ENCODE results near the gene OR5H14. TPM values are rescaled to one million over a fixed set of nuclear protein-coding genes. Genes with fewer than 3 reads are reported as not detected.
"Not testable (repeated sequence)": the region's sequence is repeated elsewhere in the genome, so short reads cannot be mapped to it uniquely, and the experiment has no call there.

OR5H14 gene
- total RNA-seq, 4 donors from 2014 or later = not detected

GRCh38 chr3:98140531-98140930, 6.7 kb upstream of the OR5H14 start:
- intact Hi-C loops (cut with DNase I) = no loop called here
- Histone ChIP-seq H3K4me1 (no peaks in the 10 kb centered on the region), H3K9me3 (no peaks in the 10 kb centered on the region), H3K27me3 (no peaks in the 10 kb centered on the region), H3K36me3 (no peaks in the 10 kb centered on the region), H3K4me3 (no peak overlapping the region), H3K27ac (no peak overlapping the region)
- no peak for DNase-seq
- TF ChIP-seq, protein P1, sequence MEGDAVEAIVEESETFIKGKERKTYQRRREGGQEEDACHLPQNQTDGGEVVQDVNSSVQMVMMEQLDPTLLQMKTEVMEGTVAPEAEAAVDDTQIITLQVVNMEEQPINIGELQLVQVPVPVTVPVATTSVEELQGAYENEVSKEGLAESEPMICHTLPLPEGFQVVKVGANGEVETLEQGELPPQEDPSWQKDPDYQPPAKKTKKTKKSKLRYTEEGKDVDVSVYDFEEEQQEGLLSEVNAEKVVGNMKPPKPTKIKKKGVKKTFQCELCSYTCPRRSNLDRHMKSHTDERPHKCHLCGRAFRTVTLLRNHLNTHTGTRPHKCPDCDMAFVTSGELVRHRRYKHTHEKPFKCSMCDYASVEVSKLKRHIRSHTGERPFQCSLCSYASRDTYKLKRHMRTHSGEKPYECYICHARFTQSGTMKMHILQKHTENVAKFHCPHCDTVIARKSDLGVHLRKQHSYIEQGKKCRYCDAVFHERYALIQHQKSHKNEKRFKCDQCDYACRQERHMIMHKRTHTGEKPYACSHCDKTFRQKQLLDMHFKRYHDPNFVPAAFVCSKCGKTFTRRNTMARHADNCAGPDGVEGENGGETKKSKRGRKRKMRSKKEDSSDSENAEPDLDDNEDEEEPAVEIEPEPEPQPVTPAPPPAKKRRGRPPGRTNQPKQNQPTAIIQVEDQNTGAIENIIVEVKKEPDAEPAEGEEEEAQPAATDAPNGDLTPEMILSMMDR (IDR thresholded peaks at IDR 0.05) = no peak
- no peak for TF ChIP-seq POLR2A (IDR thresholded peaks at IDR 0.05)

DNA sequence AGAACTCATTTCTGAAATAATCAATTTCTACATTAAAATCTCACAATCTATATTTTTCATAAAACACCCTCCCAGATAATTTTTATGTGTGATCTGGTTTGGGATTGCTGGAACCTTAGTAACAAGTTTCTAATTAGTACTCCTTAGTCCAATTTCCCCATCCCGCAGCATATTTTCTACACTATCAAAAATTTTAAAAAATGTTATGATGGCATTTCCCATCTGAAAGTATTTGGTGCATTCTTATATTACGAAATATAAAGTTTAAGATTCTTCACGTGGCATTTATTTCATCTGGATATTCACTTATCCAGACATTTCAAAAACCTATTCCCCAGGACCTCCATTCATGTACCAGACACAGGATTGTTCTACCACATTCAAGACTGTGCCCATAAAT, 1.5 kb downstream of the OR5H14 start:
- intact Hi-C loops (cut with DNase I) = no loop called here
- Histone ChIP-seq H3K36me3 (no peaks in the 10 kb centered on the region), H3K27ac (no peak overlapping the region), H3K4me3 (no peak overlapping the region), H3K9me3 (no peaks in the 10 kb centered on the region), H3K27me3 (no peaks in the 10 kb centered on the region), H3K4me1 (no peaks in the 10 kb centered on the region)
- TF ChIP-seq, protein P1 (IDR thresholded peaks at IDR 0.05) = no peak
- no peak for TF ChIP-seq POLR2A (IDR thresholded peaks at IDR 0.05)
- DNase-seq = no peak
- 62% methylated on average over 3 of the region's 3 CpGs for WGBS, 2 donors

- H3K4me1 ChIP-seq; H3K4me3 ChIP-seq; DNase-seq; H3K9me3 ChIP-seq; intact Hi-C loops (cut with DNase I); H3K27ac ChIP-seq; H3K36me3 ChIP-seq; H3K27me3 ChIP-seq: not testable (repeated sequence)
- 83 to 87% methylated on average over 4 of the region's 4 CpGs for WGBS, 2 donors
These were observed 2.2 kb downstream of the OR5H14 start for GRCh38 chr3:98149456-98149855.

DNA sequence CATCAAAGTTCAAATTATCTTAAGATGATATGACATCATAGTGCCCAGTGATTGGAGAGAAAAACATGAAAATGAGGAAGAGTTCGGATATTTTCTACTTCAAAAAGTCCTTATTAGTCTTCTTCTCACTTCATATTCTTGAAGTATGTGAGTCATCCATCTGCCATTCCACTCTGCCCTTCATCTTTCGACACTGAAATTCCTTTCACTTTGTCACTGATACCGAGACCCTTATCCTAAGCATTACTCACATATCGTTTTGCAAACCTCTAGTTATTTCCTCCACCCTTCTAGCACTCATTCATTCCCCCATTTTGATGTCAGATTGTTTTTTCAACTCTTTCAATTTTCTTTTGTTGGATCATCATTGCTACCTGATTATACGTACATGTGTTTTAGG, 4.0 kb downstream of the OR5H14 start:
- no peaks in the 10 kb centered on the region for H3K9me3 ChIP-seq
- 65 to 74% methylated on average over 5 of the region's 5 CpGs for WGBS, 2 donors
- no peak overlapping the region for H3K4me3 ChIP-seq
- intact Hi-C loops (cut with DNase I) = no loop called here
- H3K27me3 ChIP-seq = no peaks in the 10 kb centered on the region
- no peaks in the 10 kb centered on the region for H3K4me1 ChIP-seq
- TF ChIP-seq POLR2A (IDR thresholded peaks at IDR 0.05) = no peak
- TF ChIP-seq, protein P1 (IDR thresholded peaks at IDR 0.05) = no peak
- no peaks in the 10 kb centered on the region for H3K36me3 ChIP-seq
- no peak for DNase-seq
- H3K27ac ChIP-seq = no peak overlapping the region

- no peaks in the 10 kb centered on the region for H3K9me3 ChIP-seq
- H3K36me3 ChIP-seq = no peaks in the 10 kb centered on the region
- no peak within 1 kb of the TSS for H3K27ac ChIP-seq
- 91 to 93% methylated on average over 3 of the region's 3 CpGs for WGBS, 2 donors
- TF ChIP-seq, protein P1 (IDR thresholded peaks at IDR 0.05) = no peak
- TF ChIP-seq POLR2A (IDR thresholded peaks at IDR 0.05) = no peak
- H3K4me1 ChIP-seq = no peaks in the 10 kb centered on the region
- DNase-seq = no peak
- H3K27me3 ChIP-seq = no peaks in the 10 kb centered on the region
- H3K4me3 ChIP-seq = no peak within 1 kb of the TSS
- intact Hi-C loops (cut with DNase I) = no loop called here
These were observed 19.1 kb downstream of the OR5H14 start, which contains the start of gene OR5H15 for GRCh38 chr3:98166396-98166795. Gene OR5H15, plus strand, starts transcription at chr3:98166696. Its CDS starts 2,004 bp downstream, at chr3:98168700.

DNA sequence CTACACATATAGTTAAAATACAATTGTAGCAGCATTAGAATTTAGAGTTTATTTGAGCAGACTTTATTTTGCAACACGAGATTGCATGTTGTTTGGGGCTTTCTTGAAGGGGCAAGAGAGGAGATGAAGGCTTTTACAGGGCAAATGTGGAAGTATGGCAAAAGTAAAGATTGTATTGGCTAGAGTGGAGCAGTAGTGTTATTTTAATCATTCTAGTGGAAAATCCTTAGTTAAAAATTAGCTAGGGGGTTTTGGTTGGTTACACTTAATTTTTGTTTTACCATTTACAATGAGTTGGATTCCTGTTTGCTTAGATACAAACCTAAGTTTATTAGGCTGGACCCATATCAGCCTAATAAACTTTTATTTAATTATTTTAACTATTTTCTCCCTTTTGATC, 23.8 kb downstream of the OR5H14 start:
- no peaks in the 10 kb centered on the region for H3K27me3 ChIP-seq
- no peak for DNase-seq
- 19 to 40% methylated on average over 1 of the region's 1 CpG for WGBS, 2 donors
- no peak overlapping the region for H3K27ac ChIP-seq
- H3K4me1 ChIP-seq = no peaks in the 10 kb centered on the region
- intact Hi-C loops (cut with DNase I) = no loop called here
- H3K36me3 ChIP-seq = no peaks in the 10 kb centered on the region
- H3K9me3 ChIP-seq = no peaks in the 10 kb centered on the region
- no peak overlapping the region for H3K4me3 ChIP-seq
- TF ChIP-seq, protein P1 (IDR thresholded peaks at IDR 0.05) = no peak
- no peak for TF ChIP-seq POLR2A (IDR thresholded peaks at IDR 0.05)

Data from esophagus squamous epithelium (tissue), 5 donors.